SH-SY5Y (cell line): ENCODE results near the gene HS6ST3.

ENCODE experiments used
- GATA2 ChIP-seq: IDR thresholded peaks from 2 replicates; pipeline ENCODE4 v1.6.1; 2011; ENCODE audit warnings: mild to moderate bottlenecking, low read depth, low read length
- GATA3 ChIP-seq: IDR thresholded peaks from 2 replicates; pipeline ENCODE4 v1.6.1; 2011; ENCODE audit warnings: low read depth, mild to moderate bottlenecking, low read length, moderate library complexity

DNA sequence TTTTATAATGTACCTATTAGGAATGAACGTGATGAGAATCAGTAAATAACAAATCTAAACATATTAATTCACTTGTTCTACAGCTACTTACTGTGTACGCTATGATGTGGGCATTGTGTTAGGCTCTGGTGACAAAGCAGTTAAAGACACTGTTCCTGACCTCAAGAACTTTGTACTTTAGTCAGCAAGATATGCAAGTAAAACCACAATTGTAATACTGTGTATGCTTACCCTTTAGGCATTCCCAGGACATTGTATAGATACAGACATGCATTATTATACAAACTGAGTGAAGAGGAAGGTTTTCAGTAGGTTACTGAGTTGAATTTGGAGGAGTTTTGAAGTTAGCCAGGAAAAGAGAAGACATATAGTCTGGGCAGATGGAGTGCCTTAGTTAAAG, 435.8 kb downstream of the HS6ST3 start:
- TF ChIP-seq GATA3 (no peak), GATA2 (no peak)
